ENCODE results near the gene KIRREL2.
A peak's percentile ranks its signal among the peaks of the same experiment; 100 is the strongest.
"Not testable (repeated sequence)": the region's sequence is repeated elsewhere in the genome, so short reads cannot be mapped to it uniquely, and the experiment has no call there.

The KIRREL2 gene

DNA sequence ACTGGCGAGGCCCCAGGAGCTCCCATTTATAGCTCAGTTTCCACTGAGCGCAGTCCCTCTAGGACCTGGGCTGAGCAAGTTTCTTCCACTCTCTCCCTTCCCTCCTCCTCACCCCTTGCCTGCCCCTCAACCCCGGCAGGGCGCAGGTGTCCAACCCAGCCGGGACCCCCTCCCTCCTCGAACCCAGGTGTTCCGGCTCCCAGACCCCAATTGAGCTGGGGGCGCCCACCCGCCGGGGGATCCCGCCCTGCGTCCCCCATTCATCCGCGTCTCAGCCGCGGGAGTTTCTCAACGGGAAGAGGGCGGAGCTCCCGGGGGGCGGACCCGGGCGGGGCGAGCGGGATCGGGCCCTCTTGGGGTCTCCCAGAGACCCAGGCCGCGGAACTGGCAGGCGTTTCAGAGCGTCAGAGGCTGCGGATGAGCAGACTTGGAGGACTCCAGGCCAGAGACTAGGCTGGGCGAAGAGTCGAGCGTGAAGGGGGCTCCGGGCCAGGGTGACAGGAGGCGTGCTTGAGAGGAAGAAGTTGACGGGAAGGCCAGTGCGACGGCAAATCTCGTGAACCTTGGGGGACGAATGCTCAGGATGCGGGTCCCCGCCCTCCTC, at the start of gene KIRREL2:
TSS of gene KIRREL2 (plus strand) at position 366 of the 604 bp plus-strand sequence. CDS start at position 575, 209 bp downstream.
- DNase-seq: no peak

DNA sequence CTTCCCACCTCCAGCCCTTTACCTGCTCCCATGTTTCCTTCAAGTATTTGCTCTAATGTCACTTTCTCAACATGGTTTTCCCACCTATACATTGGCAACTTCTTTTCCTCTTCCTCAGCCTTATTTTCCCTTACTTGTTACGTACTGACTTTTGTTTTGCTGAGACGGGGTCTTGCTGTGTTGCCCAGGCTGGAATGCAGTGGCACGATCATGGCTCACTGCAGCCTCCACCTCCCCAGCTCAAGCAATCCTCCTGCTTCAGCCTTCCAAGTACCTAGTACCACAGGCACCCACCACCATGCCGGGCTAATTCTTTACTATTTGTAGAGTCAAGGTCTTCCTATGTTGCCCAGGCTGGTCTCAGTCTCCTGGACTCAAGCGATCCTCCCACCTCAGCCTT, 49.1 kb upstream of the KIRREL2 start:
- no peak for DNase-seq

DNA sequence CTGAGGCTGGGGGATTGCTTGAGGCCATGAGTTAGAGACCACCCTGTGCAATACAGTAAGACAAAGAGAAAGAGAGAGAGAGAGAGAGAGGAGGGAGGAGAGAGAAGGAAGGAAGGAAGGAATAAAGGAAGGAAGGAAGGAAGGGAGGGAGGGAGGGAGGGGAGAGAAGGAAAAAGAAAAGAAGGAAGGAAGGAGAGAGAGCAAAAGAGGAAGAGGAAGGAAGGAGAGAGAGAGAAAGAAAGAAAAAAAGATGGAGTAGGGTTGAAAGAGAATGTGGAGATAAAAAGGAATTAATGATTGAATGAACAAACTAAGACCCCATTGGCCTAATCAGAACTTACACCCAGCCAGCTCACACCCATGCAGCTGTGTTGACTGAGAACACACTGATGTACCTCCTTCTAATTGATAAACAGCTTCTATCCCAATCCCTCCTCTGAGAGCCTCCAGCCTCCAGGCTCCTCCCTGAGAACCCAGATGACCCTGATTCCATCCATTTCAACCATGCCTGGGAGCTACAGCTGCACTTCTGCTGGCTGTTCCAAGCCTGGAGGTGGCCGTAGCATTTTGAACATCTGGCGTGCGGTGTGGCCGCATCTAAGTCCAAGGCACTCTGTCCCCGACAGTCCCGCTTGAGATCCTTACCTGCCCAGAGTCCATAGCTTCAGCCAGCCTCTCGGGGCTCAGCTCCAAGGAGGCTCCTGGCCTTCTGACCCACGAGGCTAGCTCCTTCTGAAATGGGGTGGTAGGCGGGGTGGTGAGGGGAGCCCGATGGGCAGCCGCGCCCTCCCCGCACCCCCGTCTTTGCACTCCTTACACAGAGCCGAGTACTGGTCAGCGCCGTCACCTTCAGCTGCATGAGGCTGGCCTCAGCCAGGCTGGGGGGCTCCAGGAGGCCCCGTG, 45.1 kb upstream of the KIRREL2 start:
- no peak for DNase-seq

DNA sequence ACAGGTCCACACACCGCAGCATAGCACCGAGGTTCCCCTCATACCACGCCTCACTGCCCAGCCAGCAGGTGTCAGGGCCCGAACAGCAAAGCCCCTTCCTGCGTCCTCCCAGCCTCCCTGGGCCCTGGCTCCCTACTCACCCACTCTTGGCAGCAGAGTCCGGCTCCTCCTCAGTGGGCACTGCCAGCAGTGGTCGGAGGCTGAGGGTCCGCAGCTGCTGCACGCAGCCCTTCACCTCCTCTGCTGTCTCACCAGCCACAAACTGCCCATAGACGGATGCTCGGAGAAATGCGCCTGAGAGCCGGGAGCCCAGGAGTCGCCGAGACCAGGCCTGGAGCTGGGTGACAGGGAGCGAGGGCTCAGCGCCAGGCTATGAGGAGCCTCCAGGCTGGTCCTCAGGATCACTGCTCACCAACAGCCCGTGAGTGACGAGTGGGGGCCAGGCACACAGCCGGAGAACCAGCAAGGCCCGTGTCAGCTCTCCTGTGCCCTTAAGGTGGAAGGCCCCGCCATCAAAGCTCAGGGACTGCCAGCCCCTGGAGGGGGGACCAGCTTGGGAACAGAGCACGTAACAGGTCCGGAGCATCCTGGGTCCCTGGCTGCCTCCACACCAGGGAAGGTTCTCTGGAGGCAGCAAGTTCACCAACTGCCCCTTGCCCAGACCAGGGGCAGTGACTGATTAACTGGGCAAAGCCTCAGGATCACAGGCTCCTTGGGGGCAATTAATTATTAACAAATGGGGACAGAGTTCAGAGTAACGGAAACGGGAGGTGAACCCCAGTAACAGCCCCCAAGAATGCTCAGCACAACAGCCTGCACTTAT, 44.3 kb upstream of the KIRREL2 start, which contains the start of gene PRODH2:
TSS of gene PRODH2 (minus strand) at position 626 of the 823 bp plus-strand sequence. CDS start at position 586, 40 bp downstream.
- DNase-seq: no peak

DNA sequence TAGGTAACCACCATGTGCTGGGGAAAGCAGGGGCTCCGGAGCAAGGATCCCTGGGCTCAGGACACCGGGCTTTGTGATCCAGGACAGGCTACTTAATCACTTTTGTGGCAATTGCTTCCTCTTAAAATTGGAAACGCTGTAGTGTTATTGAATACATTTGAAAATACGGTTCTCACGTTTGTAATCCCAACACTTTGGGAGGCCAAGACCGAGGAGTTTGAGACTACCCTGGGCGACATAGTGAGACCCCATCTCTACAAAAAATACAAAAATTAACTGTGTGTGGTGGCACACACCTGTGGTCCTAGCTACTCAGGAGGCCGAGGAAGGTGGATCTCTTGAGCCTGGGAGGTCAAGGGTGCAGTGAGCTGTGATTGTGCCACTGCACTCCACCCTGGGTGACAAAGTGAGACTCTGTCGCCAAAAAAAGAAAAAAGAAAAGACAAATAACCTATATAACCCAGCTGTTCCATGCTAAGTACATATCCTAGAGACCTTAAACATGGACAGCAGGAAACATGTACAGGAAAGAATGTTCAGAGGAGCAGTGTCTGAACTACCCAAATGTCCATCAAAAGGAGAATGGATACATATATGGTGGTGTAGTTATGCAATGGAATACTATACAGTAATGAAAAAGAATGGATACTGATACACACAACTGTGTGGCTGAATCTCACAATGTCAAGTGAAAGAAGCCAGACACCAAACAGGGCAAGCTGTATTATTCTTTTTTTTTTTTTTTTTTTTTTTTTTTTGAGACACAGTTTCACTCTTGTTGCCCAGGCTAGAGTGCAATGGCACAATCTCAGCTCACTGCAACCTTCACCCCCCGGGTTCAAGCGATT, 43.4 kb upstream of the KIRREL2 start:
- no peak for DNase-seq

DNA sequence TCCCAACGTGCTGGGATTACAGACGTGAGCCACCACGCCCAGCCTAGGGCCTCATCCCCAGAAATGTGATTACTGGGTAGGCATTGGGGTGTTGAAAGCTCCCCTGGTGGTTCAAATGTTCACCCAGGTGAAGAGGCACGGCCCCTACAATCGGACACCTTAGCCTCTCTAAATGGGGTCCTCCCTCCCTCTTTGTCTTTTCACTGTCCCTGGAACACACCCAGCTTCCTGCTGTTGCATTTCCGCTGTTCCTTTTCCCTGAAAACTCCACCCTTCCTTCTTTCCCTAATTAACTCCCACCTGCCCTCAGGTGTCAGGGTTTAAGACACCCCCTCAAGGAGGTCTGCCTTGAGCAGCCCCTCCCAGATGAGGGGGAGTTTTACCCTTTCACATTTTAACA, 40.4 kb upstream of the KIRREL2 start:
- DNase-seq: no peak

DNA sequence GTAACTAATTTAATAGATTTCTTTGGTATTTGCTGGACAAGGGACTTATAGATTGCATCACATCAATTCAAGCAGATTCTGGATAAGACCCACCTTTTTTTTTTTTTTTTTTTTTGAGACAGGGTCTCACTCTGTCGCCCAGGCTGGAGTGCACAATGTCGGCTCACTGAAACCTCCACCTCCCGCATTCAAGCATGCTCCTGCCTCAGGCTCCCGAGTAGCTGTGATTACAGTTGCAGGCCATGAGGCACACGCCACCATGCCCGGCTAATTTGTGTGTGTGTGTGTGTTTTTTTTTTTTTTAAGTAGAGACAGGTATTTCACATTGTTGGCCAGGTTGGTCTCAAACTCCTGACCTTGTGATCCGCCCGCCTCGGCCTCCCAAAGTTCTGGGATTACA, 39.9 kb upstream of the KIRREL2 start:
- no peak for DNase-seq

DNA sequence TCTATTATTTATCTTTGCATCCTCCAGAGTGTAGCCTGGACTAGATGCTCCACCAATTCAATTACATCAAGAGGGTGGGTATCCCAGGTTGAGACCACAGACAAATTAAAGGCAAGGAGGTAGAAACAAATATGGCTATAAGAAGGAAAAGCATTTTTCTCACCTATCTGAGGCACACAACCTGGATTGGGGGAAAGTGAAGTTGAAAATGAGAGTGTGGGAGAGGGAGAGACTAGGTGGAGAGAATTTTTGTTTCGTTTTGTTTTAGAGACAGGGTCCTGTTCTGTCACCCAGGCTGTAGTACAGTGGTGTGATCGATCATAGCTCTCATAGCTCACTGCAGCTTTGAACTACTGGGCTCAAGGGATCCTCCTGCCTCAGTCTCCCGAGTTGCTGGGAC, 38.3 kb upstream of the KIRREL2 start:
- no peak for DNase-seq

DNA sequence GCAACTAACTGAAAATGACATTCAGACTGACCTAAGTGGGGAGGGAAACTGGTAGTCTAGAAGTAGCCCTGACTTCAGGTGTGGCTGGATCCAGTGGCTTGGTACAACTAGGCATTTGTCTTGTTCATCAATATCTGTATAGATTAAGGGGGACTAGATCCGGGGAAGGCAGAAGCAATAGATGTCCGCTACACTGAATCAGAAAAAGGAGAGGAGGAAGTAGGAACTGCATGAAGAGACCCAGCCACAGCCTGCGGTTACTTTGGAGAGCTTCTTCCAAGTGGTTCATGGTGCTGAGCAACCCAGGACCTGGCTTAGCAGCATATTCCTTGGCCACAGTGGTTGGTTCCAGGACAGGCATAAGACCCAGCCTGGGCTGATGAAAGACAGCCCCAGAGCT, 34.1 kb upstream of the KIRREL2 start:
- no peak for DNase-seq

DNA sequence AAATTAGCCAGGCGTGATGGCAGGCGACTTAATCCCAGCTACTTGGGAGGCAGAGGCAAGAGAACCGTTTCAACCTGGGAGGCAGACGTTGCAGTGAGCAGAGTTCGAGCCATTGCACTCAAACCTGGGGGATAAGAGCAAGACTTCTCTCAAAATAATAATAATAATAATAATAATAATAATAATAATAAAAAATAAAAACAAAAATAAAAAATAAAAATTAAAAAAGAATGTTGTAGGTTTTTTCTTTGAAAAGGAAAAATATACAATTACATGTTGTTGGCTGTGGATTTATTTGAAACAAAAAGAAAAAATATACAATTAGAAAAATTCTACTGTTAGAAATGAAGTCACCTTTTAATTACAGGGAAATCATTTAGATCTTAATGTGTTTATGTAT, 32.6 kb upstream of the KIRREL2 start:
- DNase-seq: no peak

DNA sequence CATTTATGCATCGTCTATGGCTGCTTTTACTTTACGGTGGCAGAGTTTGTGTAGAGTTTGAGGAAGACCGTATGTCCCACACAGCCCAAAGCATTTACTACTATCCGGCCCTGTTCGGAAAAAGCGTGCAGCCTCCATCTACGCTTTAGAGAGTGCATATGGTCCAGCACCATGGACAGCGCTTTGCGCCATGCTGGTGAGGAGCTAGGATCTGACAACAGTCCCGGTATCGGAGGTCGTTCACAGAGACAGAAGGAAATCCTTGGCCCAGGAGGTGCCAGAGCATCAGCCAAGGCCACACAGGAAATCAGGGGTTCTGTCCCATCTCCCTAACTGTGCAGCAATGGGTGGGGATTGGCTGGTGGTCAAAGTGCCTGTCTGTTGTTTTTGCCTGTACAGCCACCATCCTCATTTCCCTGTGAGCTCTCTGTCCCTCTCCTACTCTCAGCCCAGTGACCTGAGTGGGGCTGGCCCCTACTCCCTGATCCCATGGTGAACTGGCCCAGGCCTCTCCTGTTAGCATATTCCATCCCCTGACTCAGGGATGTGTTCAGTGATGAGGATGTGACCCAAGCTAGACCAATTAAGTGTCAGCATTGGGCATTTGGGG, 27.9 kb upstream of the KIRREL2 start:
- DNase-seq: peak; percentile 38

DNA sequence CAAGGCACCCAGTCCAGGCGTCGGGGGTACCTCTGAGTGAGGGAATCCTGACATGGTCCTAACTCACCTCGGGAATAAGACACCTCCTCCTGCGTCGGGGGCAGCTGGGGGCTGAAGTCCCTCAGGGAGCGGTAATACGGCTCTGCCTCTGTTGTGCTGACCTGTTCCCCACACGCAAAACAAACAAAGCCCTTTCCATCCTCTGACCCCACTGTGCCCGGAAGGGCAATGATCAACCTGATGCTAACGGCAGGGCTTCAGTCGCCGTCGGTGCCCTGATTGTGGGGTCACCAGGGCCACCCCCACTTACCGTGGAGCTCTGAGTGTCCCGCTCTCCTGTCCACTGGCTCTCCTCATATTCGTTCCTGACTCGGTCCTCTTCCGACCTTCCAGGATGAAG, 25.7 kb upstream of the KIRREL2 start:
- no peak for DNase-seq

DNA sequence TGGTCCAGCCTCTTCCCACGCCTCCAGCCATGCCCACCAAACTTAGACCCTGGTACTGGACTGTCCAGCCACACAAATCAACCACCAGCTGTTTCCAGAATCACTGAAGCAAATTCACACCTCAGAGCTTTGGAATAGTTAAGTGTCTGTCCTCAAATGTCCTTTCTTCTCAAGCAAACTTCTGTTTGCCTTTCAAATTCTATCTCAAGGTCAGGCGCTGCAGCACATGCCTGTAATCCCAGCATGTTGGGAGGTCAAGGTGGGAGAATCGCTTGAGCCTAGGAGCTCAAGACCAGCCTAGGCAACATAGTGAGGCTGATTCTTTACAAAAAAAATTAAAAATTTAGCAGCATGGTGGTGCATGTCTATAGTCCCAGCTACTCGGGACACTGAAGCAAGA, 24.7 kb upstream of the KIRREL2 start:
- DNase-seq: no peak

DNA sequence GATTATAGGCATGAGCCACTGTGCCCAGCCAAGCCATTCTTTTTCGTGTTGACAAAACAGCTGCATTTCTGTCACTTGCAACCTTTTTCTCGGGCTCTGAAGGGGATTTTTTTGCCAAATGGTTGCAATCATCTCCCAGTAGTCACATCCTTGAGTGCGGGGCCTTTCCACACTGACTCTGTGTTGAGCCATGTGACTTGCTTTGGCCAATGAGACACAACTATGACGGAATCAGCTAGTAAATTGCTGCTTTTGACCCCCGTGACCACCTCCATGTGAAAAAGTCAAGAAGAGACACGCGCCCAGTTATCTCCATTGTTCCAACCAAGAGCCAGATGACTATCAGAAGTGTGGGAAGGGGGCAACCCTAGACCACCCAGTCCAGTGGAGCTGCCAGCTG, 22.7 kb upstream of the KIRREL2 start:
- no peak for DNase-seq

DNA sequence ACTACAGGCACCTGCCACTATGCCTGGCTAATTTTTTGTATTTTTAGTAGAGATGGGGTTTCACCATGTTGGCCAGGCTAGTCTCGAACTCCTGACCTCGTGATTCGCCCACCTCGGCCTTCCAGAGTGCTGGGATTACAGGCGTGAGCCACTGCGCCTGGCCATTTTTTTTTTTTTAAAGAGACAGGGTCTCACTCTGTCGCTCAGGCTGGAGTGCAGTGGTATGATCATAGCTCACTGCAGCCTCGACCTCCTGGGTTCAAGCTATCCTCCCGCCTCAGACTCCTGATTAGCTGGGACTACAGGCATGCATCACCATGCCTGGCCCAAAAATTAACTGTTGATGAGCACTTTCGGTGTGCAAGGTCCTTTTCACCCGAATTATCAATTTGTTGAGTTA, 20.6 kb upstream of the KIRREL2 start:
- DNase-seq: not testable (repeated sequence)

DNA sequence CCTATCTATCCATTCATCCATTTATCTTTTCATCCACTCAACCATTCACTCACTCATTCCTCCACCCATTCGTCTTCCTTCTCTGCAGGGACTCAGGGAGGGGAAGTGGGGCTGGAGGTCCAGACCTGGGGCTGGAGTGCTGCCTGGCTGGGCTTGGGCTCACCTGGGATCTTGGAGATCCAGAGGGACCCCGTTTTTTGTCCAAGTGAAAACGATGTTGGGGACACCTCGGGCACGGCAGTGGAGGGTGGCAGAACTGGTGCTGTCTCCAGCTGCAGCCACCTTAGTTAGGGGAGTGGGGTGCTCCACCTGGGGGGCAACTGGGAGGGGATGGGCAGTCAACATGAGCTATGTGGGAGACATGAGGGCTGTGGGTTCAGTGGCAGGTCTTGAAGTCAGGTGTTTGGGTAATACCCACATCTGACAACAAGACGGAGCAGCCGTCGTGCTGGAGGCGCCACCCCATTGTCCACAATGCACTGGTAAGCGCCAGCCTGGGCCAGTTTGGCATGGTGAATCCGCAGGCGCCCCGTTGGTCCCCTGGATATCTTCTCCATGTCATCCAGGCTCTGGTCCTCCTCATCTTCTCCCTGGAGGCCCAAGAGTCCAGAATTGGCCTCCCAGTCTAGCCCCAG, 14.6 kb upstream of the KIRREL2 start:
- no peak for DNase-seq

DNA sequence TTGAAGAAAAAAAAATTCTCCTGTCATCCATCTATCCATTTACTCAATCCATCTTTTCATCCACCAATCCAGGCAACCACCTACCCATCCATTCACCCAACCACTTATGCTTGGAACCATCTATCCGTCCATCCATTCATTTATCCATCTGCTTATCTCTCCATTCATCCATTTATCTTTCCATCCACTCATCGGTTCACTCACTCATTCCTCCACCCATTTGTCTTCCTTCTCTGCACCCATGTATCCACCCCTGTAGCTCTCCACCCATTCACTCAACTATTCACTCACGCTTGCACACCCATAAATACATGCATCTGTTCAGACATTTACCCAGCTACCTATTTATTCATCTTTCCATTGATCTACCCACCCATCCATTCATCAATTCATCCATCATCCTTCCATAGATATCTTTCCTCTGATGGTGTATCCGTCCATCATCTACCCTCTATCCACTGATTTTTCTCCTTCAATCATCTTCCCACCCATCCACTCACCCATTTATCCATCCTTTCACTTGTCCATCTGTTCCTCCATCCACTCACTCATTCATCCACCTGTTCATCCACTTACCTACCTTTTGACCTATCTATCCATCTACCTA, 13.9 kb upstream of the KIRREL2 start:
- DNase-seq: no peak

DNA sequence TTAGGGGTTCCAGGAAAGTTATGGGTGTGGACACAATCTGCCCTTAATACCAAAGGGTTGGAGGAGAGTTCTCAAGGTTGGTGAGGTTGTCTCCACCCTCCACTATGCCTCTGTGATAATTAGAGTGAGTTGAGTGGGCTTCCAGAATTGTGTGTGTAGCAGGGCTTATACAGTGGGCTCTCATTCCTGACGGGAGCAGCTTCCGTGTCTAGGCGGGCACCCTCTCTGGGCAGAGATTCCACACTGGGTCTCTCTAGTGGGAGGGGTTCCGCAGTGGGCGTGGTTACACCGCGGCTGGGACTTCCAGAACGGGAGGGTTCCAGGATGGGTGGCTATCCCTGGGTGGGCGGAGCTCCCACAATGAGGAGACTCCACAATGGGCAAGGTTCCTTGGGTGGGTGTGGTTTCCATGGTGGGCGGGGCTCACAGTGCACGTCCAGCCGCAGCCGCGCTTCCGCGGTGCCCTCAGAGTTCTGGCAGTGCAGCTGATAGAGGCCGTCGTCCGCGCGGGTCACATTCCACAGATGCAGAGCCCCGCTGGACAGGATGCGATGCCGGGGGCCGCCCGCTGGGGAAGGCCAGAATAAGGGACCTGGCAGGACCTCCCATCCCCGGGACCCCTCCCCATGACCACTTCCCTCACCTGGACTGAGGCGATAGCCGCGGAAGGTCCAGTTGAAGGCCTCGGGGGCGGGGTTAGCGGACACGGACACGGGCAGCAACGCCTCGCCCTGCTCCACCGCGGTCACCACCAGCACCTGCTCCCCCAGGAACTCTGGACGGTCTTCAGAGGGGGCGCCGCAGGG, 12.8 kb upstream of the KIRREL2 start:
- no peak for DNase-seq

DNA sequence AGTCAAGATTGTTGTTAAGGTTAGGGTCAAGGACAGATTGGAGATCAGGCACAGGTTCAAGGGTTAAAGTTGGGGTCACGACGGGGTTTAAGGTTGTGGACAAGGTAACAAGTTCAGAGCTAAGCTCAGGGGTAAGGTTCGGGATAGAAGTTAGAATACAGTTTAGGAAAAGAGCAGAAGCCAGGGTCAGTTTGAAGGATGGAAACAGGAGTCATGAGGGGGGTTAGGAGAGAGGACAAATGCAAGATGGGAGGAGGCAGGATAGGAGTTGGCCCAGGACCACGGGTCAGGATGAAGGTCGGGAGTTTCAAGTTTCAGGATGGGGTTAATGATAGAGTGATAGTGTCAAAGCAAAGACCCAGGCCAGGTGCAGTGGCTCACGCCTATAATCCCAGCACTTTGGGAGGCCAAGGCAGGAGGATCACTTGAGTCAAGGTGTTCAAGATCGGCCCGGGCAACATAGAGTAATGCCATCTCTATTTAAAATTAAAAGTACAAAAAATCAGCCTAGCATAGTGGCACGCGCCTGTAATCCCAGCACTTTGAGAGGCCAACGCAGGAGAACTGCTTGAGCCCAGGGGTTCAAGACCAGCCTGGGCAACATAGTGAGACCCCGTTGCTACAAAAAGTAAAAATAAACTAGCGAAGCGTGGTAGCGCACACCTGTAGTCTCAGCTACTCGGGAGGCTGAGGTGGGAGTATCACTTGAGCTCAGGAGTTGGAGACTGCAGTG, 12.1 kb upstream of the KIRREL2 start:
- no peak for DNase-seq

Measured in CD4-positive, alpha-beta T cell treated with Interleukin-21 for 1 hour (primary cell).